HAP-1 (cell line): Measurements from ENCODE around the gene TUBB6.

Experiments
- DNase-seq, 2 experiments: peaks; one replicate each; pipeline ENCODE4 v3.0.0-alpha.2; 2016 to 2020; ENCODE audit warnings: low spot score in 2 of 2
- H3K27me3 ChIP-seq: fragments of 250-450 bp; sonication (Bioruptor Pico); 2 replicates; pipeline ENCODE4 v1.5.1; 2020; ENCODE audit warnings: low read depth, mild to moderate bottlenecking, moderate library complexity
- H3K36me3 ChIP-seq: fragments of 250-450 bp; sonication (Bioruptor Pico); replicated peaks from 2 replicates; pipeline ENCODE4 v1.5.1; 2020; ENCODE audit warnings: mild to moderate bottlenecking
- H3K4me1 ChIP-seq: fragments of 250-450 bp; sonication (Bioruptor Pico); 2 replicates; pipeline ENCODE4 v1.5.1; 2020; ENCODE audit warnings: mild to moderate bottlenecking
- H3K4me3 ChIP-seq: fragments of 250-450 bp; sonication (Bioruptor Pico); 2 replicates; pipeline ENCODE4 v1.5.1; 2020; ENCODE audit warnings: mild to moderate bottlenecking, moderate library complexity
- H3K9me3 ChIP-seq: fragments of 250-450 bp; sonication (Bioruptor Pico); 2 replicates; pipeline ENCODE4 v1.5.1; 2020; ENCODE audit warnings: mild to moderate bottlenecking, moderate library complexity
- in situ Hi-C: fragments of 300-500 bp; cut with MboI; formaldehyde crosslinking; loops from 3 replicates; pipeline ENCODE4 v1.14.3; 2020; ENCODE audit warnings: low sequenced_read_pairs, inconsistent platforms, mixed read lengths

TUBB6 gene

GRCh38 chr18:12347895-12348294, 39.9 kb downstream of the TUBB6 start:
- in situ Hi-C loops: no loop called here

GRCh38 chr18:12352188-12352587, 44.1 kb downstream of the TUBB6 start:
- no peaks in the 10 kb centered on the region for H3K27me3 ChIP-seq
- in situ Hi-C loops: no loop called here
- no peak overlapping the region for H3K4me3 ChIP-seq
- no peak for DNase-seq
- no peaks in the 10 kb centered on the region for H3K9me3 ChIP-seq
- no peaks in the 10 kb centered on the region for H3K4me1 ChIP-seq
- peaks cover 73% of the 10 kb centered on the region for H3K36me3 ChIP-seq

More at GRCh38 chr18:12347895-12348294, 39.9 kb downstream of the TUBB6 start:
- peaks cover 76% of the 10 kb centered on the region for H3K36me3 ChIP-seq
- H3K4me1 ChIP-seq: no peaks in the 10 kb centered on the region
- H3K9me3 ChIP-seq: no peaks in the 10 kb centered on the region
- no peak for DNase-seq
- no peak overlapping the region for H3K4me3 ChIP-seq
- no peaks in the 10 kb centered on the region for H3K27me3 ChIP-seq

DNA sequence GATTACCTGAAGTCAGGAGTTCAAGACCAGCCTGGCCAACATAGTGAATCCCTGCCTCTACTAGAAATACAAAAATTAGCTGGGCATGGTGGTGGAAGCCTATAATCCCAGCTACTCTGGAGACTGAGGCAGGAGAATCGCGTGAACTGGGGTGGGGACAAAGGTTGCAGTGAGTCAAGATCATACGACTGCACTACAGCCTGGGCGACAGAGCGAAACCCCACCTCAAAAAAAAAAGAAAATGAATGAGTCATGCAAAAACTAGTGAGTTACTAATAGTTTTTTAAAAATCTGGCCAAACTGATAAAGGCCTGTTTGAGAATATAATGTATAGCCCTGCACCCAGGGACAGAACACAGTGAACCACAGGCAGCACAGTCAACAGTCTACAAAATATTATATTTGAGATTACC, 51.5 kb downstream of the TUBB6 start:
- Histone ChIP-seq H3K36me3 (peaks cover 89% of the 10 kb centered on the region), H3K4me3 (no peak overlapping the region), H3K9me3 (no peaks in the 10 kb centered on the region), H3K4me1 (no peaks in the 10 kb centered on the region), H3K27me3 (no peaks in the 10 kb centered on the region)
- in situ Hi-C loops: no loop called here
- no peak for DNase-seq

- in situ Hi-C loops: no loop called here
- no peak for DNase-seq
- peaks cover 82% of the 10 kb centered on the region for H3K36me3 ChIP-seq
- no peak overlapping the region for H3K4me3 ChIP-seq
- no peaks in the 10 kb centered on the region for H3K9me3 ChIP-seq
- H3K4me1 ChIP-seq: no peaks in the 10 kb centered on the region
- no peaks in the 10 kb centered on the region for H3K27me3 ChIP-seq
Measured at GRCh38 chr18:12361770-12362378, 53.8 kb downstream of the TUBB6 start.

GRCh38 chr18:12362473-12363174, 54.6 kb downstream of the TUBB6 start:
- no peaks in the 10 kb centered on the region for H3K9me3 ChIP-seq
- no peak overlapping the region for H3K4me3 ChIP-seq
- no peaks in the 10 kb centered on the region for H3K27me3 ChIP-seq
- no peak for DNase-seq
- H3K4me1 ChIP-seq: no peaks in the 10 kb centered on the region
- in situ Hi-C loops: no loop called here
- peaks cover 82% of the 10 kb centered on the region for H3K36me3 ChIP-seq

DNA sequence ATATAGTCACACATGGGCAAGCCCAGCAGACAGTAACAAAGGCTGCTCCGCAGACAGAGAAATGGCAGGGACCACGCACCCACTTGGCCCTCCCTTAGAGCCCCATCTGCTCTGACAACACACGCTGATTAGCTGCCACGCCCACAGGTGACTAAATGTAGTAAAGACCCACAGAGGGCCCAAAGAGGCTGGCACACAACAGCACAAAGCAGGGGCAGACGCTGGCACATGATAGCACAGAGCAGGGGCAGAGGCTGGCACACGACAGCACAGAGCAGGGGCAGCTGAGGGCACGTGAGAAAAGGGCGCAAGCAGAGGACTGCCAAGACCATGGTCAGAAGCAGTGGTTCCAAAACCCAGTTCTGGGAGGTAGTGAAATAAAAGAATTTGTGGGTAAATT, 58.3 kb downstream of the TUBB6 start:
- in situ Hi-C loops: no loop called here
- H3K36me3 ChIP-seq: peaks cover 62% of the 10 kb centered on the region
- H3K4me1 ChIP-seq: no peaks in the 10 kb centered on the region
- no peaks in the 10 kb centered on the region for H3K27me3 ChIP-seq
- H3K4me3 ChIP-seq: no peak overlapping the region
- no peak for DNase-seq
- no peaks in the 10 kb centered on the region for H3K9me3 ChIP-seq

- in situ Hi-C loops: no loop called here
- H3K27me3 ChIP-seq: no peaks in the 10 kb centered on the region
- peaks cover 58% of the 10 kb centered on the region for H3K36me3 ChIP-seq
- no peaks in the 10 kb centered on the region for H3K4me1 ChIP-seq
- H3K4me3 ChIP-seq: no peak overlapping the region
- no peak for DNase-seq
- H3K9me3 ChIP-seq: no peaks in the 10 kb centered on the region
Measured at GRCh38 chr18:12366784-12367183, 58.7 kb downstream of the TUBB6 start.

- DNase-seq: no peak
- peaks cover 5% of the 10 kb centered on the region for H3K4me1 ChIP-seq
- no peaks in the 10 kb centered on the region for H3K9me3 ChIP-seq
- H3K36me3 ChIP-seq: peaks cover 39% of the 10 kb centered on the region
- H3K4me3 ChIP-seq: no peak overlapping the region
- no peaks in the 10 kb centered on the region for H3K27me3 ChIP-seq
- in situ Hi-C loops: no loop called here
Measured at GRCh38 chr18:12369211-12369610, 61.2 kb downstream of the TUBB6 start.

DNA sequence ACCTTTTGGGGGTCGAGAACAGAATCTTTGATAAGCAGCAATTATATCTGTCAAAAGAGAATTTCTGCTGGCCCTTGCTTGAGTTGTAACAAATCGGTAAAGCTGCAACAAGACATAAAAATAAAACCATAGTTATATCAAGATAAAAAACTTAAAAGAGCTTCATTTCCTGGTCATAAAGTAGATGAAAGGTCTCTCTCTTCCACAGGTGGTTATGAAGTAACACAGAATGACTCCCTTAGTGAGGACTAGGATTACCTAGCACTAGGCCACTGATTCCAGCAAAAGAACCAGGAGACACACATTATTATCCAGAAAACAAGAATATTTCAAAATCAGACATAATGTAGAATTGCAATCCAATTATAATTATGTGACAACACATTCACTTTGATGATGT, 63.5 kb downstream of the TUBB6 start:
- DNase-seq: no peak
- Histone ChIP-seq H3K27me3 (no peaks in the 10 kb centered on the region), H3K36me3 (peaks cover 21% of the 10 kb centered on the region), H3K9me3 (no peaks in the 10 kb centered on the region; the same call in 1 of the 2 replicates), H3K4me3 (no peak overlapping the region), H3K4me1 (peaks cover 9% of the 10 kb centered on the region)
- in situ Hi-C loops: no loop called here

DNA sequence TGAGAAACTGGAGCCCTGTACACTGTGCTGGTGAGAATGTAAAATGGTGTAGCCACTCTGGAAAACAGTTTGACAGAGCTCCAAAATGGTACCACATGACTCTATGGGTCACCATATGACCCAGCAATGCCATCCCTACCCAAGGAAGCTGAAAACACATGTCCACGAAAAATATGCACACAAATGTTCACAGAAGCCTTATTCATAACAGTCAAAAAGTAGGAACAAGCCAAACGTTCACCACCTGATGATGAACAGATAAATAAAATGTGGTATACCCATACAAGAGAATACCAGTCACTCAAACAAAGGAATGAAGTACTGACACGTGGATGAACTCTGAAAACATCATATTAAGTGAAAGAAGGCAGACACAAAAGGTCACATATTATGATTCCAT, 64.4 kb downstream of the TUBB6 start:
- in situ Hi-C loops: no loop called here
- Histone ChIP-seq H3K4me3 (no peak overlapping the region), H3K9me3 (no peaks in the 10 kb centered on the region; the same call in 1 of the 2 replicates), H3K27me3 (no peaks in the 10 kb centered on the region), H3K4me1 (peaks cover 9% of the 10 kb centered on the region), H3K36me3 (peaks cover 18% of the 10 kb centered on the region)
- no peak for DNase-seq

DNA sequence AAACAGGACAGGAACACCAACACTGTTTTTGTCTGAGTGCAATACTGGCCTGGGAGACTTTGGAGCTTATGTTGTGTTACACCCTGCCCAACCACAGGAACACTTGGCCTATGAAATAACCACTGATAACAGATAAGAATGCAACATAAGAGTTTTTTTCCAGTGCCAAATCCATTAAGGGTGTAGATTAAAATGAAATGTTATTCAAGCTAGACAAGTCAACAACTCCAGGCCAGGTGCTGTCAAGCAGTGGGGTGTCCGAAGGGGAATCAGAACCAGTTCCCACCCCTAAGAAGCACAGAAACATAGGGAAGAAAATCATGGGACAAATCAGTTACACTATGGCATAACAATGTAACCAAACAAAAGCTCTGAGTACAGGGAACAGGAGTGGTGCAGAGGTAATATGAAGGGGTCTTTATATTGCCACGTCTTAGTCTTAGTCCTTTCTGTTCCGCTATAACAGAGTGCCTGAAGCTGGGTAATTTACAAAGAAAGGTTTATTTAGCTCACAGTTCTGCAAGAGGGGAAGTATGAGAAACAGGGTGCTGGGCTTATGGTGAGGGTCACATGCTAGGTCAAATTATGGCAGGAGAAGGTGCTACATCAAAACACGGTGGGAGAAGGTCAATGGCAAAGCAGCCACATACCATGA, 65.2 kb downstream of the TUBB6 start:
- no peak for DNase-seq
- H3K27me3 ChIP-seq: no peaks in the 10 kb centered on the region
- peaks cover 9% of the 10 kb centered on the region for H3K4me1 ChIP-seq
- peaks cover 10% of the 10 kb centered on the region for H3K36me3 ChIP-seq
- in situ Hi-C loops: no loop called here
- H3K9me3 ChIP-seq: no peaks in the 10 kb centered on the region; the same call in 1 of the 2 replicates
- H3K4me3 ChIP-seq: no peak overlapping the region

GRCh38 chr18:12373771-12374116, 65.7 kb downstream of the TUBB6 start:
- Histone ChIP-seq H3K9me3 (no peaks in the 10 kb centered on the region; the same call in 1 of the 2 replicates), H3K27me3 (no peaks in the 10 kb centered on the region), H3K4me3 (no peak overlapping the region), H3K36me3 (peaks cover 5% of the 10 kb centered on the region), H3K4me1 (peaks cover 9% of the 10 kb centered on the region)
- DNase-seq: no peak
- in situ Hi-C loops: no loop called here

DNA sequence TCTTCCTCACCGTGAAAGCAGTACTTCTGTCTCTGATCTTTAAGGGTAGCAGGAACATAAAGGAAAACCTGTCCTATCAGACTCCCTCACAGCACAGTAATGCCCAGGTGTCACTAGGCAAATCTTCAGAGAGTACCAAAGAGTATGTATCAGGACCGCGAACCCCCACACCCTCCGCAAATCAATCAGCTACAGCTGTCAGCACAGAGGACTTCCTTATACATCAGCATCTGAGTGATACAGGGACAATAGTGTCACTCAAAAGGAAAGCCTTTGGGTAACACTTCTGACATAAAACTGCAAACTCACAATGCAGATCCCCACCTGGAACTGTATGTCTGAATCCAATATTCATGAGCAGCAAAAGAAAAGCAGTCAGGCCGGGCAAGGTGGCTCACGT, 66.4 kb downstream of the TUBB6 start:
- in situ Hi-C loops: no loop called here
- H3K9me3 ChIP-seq: no peaks in the 10 kb centered on the region; the same call in 1 of the 2 replicates
- no peak for DNase-seq
- no peaks in the 10 kb centered on the region for H3K27me3 ChIP-seq
- no peaks in the 10 kb centered on the region; the same call in none of the 2 replicates for H3K36me3 ChIP-seq
- H3K4me3 ChIP-seq: no peak overlapping the region
- peaks cover 9% of the 10 kb centered on the region for H3K4me1 ChIP-seq
